ENCODE results near the gene EXD3.

GRCh38 chr9:137275588-137276472 is 147.1 kb downstream of the EXD3 start:
- TF ChIP-seq CTCF (IDR thresholded peaks at IDR 0.05) = no peak
- no peak for TF ChIP-seq POLR2A (IDR thresholded peaks at IDR 0.05)
